ENCODE data around the gene PAPOLA.

- TF ChIP-seq TAF1 (IDR thresholded peaks at IDR 0.05; ENCODE audit: borderline replicate concordance, insufficient read depth, low read length) (no peak), POLR2AphosphoS5 (IDR thresholded peaks at IDR 0.05; ENCODE audit: low read depth, low read length) (no peak)
- TF ChIP-seq, protein P1, sequence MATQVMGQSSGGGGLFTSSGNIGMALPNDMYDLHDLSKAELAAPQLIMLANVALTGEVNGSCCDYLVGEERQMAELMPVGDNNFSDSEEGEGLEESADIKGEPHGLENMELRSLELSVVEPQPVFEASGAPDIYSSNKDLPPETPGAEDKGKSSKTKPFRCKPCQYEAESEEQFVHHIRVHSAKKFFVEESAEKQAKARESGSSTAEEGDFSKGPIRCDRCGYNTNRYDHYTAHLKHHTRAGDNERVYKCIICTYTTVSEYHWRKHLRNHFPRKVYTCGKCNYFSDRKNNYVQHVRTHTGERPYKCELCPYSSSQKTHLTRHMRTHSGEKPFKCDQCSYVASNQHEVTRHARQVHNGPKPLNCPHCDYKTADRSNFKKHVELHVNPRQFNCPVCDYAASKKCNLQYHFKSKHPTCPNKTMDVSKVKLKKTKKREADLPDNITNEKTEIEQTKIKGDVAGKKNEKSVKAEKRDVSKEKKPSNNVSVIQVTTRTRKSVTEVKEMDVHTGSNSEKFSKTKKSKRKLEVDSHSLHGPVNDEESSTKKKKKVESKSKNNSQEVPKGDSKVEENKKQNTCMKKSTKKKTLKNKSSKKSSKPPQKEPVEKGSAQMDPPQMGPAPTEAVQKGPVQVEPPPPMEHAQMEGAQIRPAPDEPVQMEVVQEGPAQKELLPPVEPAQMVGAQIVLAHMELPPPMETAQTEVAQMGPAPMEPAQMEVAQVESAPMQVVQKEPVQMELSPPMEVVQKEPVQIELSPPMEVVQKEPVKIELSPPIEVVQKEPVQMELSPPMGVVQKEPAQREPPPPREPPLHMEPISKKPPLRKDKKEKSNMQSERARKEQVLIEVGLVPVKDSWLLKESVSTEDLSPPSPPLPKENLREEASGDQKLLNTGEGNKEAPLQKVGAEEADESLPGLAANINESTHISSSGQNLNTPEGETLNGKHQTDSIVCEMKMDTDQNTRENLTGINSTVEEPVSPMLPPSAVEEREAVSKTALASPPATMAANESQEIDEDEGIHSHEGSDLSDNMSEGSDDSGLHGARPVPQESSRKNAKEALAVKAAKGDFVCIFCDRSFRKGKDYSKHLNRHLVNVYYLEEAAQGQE (IDR thresholded peaks at IDR 0.05; ENCODE audit: insufficient read depth in 1 of 2, low read depth in 2 of 2, low read length in 2 of 2) = no peak
These were observed 100.0 kb downstream of the PAPOLA start for GRCh38 chr14:96602186-96602585.

Measured in PFSK-1 (cell line).